HG02763 (cell line): ENCODE data around the gene DGKZ.
"Not testable (repeated sequence)": the region's sequence is repeated elsewhere in the genome, so short reads cannot be mapped to it uniquely, and the experiment has no call there.

ENCODE experiments used
- ATAC-seq: cut with Tn5 transposase; IDR thresholded peaks from one replicate; pipeline ENCODE4 v1.9.1; 2021; ENCODE audit warnings: mild to moderate bottlenecking, moderate library complexity; ENCODE audit not compliant: unreplicated experiment

Gene DGKZ

GRCh38 chr11:46346886-46347636 lies at the start of gene DGKZ:
DGKZ (plus strand) TSS chr11:46347463; CDS start chr11:46347660, 197 bp downstream.
- peak; percentile 64 for ATAC-seq

GRCh38 chr11:46298699-46299433 lies 48.4 kb upstream of the DGKZ start:
- no peak for ATAC-seq

GRCh38 chr11:46299451-46299961 lies 47.8 kb upstream of the DGKZ start:
- no peak for ATAC-seq

- no peak for ATAC-seq
These were observed 47.0 kb upstream of the DGKZ start for GRCh38 chr11:46300270-46300669.

- ATAC-seq, result no peak
These were observed 44.4 kb upstream of the DGKZ start for GRCh38 chr11:46302866-46303265.

GRCh38 chr11:46304036-46304435 lies 43.2 kb upstream of the DGKZ start:
- ATAC-seq, result not testable (repeated sequence)

GRCh38 chr11:46304605-46305179 lies 42.6 kb upstream of the DGKZ start:
- ATAC-seq, result no peak

- no peak for ATAC-seq
These were observed 42.0 kb upstream of the DGKZ start for GRCh38 chr11:46305295-46305694.

GRCh38 chr11:46306296-46306853 lies 40.9 kb upstream of the DGKZ start:
- ATAC-seq, result no peak

GRCh38 chr11:46307369-46307768 lies 39.9 kb upstream of the DGKZ start:
- ATAC-seq, result no peak

- no peak for ATAC-seq
These were observed 39.4 kb upstream of the DGKZ start for GRCh38 chr11:46307785-46308341.

GRCh38 chr11:46308631-46309419 lies 38.4 kb upstream of the DGKZ start:
- peak; percentile 55 for ATAC-seq

- ATAC-seq, result no peak
These were observed 37.4 kb upstream of the DGKZ start for GRCh38 chr11:46309814-46310259.

- ATAC-seq, result no peak
These were observed 32.1 kb upstream of the DGKZ start for GRCh38 chr11:46315033-46315738.

- no peak for ATAC-seq
These were observed 31.3 kb upstream of the DGKZ start for GRCh38 chr11:46315783-46316563.

GRCh38 chr11:46319074-46319453 lies 28.2 kb upstream of the DGKZ start:
- ATAC-seq, result no peak

- ATAC-seq, result no peak
These were observed 25.5 kb upstream of the DGKZ start for GRCh38 chr11:46321757-46322156.

- ATAC-seq, result no peak
These were observed 24.5 kb upstream of the DGKZ start for GRCh38 chr11:46322759-46323158.
